HG03097 (cell line): ENCODE results near the gene MAP1B.
"Not testable (repeated sequence)": the region's sequence is repeated elsewhere in the genome, so short reads cannot be mapped to it uniquely, and the experiment has no call there.

Source experiments
- ATAC-seq: cut with Tn5 transposase; IDR thresholded peaks from one replicate; pipeline ENCODE4 v1.9.1; 2021; ENCODE audit not compliant: unreplicated experiment, low FRiP score

MAP1B gene

GRCh38 chr5:72157625-72157962 is 50.3 kb downstream of the MAP1B start:
- ATAC-seq: no peak

GRCh38 chr5:72159501-72159911 is 52.2 kb downstream of the MAP1B start:
- no peak for ATAC-seq

GRCh38 chr5:72160329-72160728 is 53.1 kb downstream of the MAP1B start:
- no peak for ATAC-seq

DNA sequence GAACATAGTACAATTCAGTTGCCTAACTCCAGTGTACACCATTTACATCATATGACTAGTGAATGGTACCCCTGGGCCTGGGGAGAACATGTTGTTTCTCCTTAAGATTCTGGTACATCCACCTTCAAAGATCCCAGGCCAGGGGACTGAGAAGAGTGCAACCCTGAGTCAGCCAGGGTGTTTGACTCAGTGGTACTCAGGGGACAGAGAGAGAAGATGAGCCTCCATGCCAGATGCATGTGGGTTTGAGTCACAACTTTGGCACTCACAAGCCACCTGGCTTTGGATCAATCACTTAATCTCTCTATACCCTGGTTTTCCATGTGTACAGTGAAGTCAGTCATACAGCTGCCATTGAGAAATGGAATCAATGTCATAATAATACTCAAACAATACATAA is 53.7 kb downstream of the MAP1B start:
- no peak for ATAC-seq

GRCh38 chr5:72161951-72162350 is 54.7 kb downstream of the MAP1B start:
- no peak for ATAC-seq

GRCh38 chr5:72163349-72163983 is 56.2 kb downstream of the MAP1B start:
- no peak for ATAC-seq

DNA sequence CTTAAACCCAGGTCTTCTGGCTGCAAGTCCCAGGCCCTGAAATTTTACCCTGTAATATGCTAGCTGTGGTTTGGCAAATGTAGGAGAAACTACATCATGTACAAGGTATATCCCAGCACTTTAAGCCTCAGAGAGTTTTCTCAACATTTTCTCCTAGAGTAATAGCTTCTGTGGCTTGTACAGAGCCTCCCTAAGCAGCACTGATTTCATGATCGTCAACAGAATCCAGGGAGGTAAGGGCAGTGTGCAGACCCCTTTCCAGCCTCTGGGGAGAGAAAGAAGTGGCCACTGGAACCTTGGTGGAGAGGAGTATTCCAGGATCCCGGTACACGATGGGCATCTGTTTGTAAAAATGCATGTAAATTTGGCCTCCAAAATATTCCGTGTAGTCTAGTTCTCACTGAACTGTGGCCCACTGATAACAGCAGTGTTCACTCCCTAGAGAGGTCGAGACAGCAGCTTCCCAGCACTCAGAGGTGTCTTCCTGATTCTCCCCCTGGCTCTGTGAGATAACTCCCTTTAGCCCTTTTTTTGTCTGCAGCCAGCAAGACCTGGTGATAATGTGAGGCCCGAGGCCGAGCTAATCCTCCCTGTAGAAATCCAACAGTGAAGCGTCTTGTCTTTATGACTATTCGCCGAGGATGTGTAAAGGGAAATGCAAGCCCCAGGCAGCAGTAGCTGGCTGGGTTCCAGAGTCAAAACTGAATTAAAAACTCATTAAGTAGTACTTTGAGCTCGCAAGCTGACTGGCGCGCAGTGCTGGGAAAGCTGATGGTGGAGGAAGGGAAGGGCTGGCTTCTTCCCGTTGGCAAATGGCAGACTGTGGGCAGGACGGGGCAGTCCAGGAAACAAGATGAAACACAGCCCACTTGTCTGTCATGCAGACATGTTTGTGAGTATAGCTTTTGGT is 59.0 kb downstream of the MAP1B start:
- ATAC-seq: no peak

GRCh38 chr5:72167257-72167656 is 60.0 kb downstream of the MAP1B start:
- ATAC-seq: no peak

- no peak for ATAC-seq
These were observed 60.5 kb downstream of the MAP1B start for GRCh38 chr5:72167804-72168203.

GRCh38 chr5:72170101-72170500 is 62.8 kb downstream of the MAP1B start:
- ATAC-seq: no peak

- ATAC-seq: not testable (repeated sequence)
These were observed 63.9 kb downstream of the MAP1B start for GRCh38 chr5:72171181-72171580.

- no peak for ATAC-seq
These were observed 64.4 kb downstream of the MAP1B start for GRCh38 chr5:72171667-72172066.

DNA sequence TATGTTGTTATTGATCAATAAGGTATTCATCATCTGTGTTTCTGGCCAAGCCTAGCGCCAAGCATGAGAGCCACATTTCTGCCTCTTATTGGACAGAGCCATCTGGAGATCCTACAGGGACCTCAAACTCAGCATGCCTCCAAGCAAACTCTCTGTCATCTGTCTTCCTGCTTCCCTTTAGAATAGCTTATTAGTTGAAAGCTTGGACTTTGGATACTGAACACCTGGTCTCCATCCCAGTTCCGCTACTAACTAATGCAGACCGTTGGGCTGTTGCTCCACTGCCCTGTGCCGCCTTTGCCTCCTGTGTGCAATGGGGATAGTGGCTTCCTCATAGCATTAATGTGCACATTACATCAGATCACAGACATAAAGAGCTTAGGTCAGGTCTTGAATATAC is 65.5 kb downstream of the MAP1B start:
- no peak for ATAC-seq

DNA sequence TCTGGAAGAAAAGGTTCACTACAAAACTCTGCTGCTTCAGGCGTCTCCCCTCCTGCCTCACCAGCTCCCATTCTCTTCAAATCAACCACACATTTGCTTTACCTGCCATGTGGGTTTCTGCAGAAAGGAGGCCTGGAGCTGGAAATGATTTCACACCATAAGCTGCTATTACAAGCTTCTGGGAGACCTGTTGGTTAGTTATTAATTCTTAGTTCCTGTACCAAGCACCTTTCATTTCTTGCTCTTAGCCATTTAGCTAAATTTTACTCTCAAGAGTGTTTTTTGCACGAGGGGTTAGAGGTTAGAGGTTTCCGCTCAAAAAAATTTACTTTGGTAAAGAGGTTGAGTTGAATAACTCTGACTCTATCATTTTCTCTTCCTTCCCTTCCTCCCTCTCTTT is 70.3 kb downstream of the MAP1B start:
- ATAC-seq: peak; percentile 71

DNA sequence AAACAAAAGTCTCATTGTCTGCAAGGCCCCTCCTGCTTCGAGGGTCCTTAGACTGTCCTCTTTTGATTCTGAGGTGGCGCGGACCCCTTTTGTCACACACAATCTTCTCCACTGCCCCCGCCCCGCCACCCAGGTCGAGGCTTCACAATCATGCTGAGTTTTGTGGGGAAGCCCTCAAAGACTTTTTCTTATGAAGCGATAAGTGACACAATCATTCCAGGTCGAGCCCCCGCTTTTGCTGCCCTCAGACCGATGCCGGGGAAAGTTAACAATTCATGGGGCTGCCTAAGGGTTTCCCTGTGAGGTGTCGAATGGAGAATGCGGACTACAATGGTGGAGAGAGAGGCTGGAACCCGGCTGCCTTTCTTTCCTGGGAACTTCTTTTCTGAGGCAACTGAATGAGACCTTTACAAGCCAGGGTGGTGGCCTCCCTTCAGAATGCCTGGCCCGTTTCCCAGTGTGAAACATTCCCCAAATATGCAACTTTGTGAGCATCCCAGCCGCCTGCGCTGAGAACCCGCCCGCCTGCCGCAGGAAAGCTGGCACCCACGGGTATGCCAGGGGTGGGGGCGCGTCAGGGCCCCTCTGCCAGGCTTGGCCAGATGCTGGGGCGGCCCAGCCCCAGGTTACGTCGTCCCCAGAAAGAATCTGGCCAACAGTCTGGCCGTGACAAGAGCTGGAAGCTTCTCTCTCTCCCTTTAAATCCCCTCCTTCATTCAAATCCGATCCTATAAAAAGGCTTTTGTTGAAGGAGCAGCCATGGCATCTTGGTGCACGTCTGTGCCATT is 71.9 kb downstream of the MAP1B start:
- ATAC-seq: no peak

GRCh38 chr5:72179816-72180440 is 72.7 kb downstream of the MAP1B start:
- ATAC-seq: no peak

DNA sequence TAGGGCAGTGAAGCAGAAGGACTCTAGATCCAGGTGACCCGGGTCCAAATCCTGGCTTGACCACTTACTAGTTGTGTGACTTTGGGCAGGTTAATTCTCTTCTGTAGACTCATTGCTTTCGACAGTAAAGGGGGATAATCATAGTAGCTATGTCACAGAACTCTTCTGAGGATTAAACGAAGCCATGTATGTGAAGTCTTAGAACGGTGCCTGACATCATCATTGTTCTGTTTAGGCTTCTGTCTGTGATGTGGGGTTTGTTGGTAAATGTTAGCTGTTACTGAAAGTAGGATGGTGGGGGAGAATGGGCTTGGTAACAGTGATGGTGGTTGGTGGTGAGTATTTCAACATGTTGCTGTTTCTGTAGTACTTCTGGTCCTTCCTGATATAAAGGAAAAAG is 73.7 kb downstream of the MAP1B start:
- no peak for ATAC-seq

DNA sequence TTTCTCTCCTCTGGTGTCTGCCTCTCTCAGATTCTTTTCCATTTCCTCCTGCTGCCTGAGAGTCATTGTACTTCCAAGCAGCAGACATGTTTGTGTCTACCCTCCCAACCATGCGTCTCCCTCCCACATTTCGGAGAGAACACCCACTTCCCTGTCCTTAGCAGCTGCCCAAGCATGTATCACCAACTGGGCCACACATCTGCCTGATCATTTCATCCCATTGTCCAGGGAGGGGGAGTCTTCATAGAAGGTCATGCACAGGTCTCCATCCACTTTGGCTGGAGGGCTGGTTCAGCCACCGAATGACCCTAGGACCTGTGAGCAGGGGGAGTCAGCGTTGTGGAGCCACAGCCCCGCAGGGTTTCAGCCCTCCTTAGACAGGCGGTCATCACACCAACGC is 75.4 kb downstream of the MAP1B start:
- ATAC-seq: no peak

DNA sequence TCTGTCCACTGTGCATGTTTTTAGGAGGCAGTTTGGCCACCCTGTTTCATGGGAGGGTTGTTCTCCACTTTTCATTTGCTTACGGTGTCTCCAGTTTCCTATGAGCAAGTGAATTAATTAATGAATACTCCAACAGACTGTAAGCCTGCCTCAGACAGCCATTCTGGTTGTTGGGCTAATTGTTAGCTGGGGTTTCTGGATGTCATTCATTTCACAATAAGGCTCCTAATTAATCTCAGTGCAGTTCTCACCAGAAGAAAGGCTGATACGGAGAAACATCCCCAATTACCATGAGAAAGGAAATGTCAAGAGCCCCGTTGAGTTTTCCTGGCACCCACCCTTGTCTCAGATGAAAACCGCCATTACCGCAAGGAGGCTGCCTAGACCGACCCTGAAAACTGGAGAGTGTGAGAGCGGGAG is 75.8 kb downstream of the MAP1B start:
- ATAC-seq: no peak

DNA sequence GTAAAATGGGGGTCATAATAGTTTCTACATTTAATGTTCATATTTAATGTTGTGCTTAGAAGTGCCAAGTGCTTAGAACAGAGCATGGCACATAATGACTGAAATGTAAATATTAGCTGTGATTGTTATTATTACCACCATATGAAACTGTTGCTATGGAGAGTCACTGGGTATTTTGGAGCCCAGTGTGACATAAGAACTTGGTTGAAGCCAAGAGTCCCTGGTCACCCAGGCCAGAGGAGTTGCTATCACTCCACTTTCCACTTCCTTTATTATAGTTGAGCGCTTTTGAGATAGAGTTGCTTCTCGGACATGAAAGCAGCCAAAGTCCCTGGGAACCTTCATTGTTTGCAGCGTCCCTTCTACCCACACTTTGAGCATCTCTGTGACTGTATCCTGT is 77.1 kb downstream of the MAP1B start:
- ATAC-seq: no peak
